Measurements from ENCODE around the gene TPRA1.

DNA sequence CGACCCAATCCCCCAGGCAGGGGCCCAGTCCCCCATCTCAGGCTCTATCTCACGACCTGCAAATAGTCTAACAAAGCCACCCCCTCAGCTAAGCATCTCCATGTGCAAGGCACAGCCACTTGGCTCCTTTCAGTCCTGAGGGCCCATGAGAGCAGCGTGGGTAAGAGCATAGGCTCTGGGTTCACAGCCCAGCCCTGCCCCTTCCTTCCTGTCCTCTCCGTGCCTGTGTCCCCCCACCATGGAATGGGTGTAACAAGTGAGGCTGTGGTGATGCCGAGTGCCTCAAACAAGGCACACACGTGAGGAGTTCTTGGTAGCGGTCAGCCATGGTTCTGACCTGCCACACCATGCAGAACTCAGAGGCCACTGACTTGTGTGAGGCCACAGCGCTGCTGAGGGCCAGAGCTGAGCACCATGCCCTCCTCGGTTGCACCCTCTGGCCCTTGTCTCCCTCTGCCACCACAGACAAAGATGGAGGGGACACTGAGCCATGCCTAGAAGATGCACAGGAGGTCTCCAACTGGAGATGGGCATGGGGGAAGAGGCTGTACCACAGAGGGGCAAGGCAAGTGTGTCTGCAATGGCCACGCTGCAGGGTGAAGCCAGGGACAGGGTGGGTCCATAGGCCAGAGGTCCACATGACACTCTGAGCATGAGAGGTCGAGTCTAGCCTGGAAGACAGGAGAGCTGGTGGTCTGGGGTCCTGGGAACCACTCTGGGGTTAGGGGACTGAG lies 10.0 kb downstream of the TPRA1 start:
- TF ChIP-seq CTCF (conservative IDR thresholded peaks at IDR 0.05 in 1 of 2, IDR thresholded peaks at IDR 0.05 in 1 of 2; ENCODE audit: extremely low read depth in 1 of 2, insufficient read depth in 1 of 2, low read depth in 1 of 2, low read length in 2 of 2) (no peak), EZH2 (IDR thresholded peaks at IDR 0.05; ENCODE audit: borderline replicate concordance, low read length) (no peak)

All from mammary epithelial cell (primary cell).